ENCODE results near the gene IL3RA. TPM values are rescaled to one million over a fixed set of nuclear protein-coding genes. Genes with fewer than 3 reads are reported as not detected.

The IL3RA gene
- total and polyA plus RNA-seq, 8 donors, result 0.57 to 7.6 (median 2.0) TPM

- DNase-seq (peak in 2 of 6 donors; percentile 45 to 56), ATAC-seq (no peak), FAIRE-seq (no peak)
- Histone ChIP-seq H3K27me3 (no peaks in the 10 kb centered on the region), H3K4me3 (no peak overlapping the region), H3K4me1 (no peaks in the 10 kb centered on the region), H3K9me3 (no peaks in the 10 kb centered on the region), H3K27ac (no peak overlapping the region), H3K36me3 (peaks cover 0 to 2% (median 0%) of the 10 kb centered on the region in 3 donors)
- no peak for TF ChIP-seq CTCF (IDR thresholded peaks at IDR 0.05)
- intact Hi-C loops (cut with DNase I), result no loop called here
- 91 to 95% methylated on average over 20 of the region's 20 CpGs for WGBS, 2 donors
These were observed 81.6 kb downstream of the IL3RA start for GRCh38 chrX:1417921-1418771.

- Histone ChIP-seq H3K36me3 (no peaks in the 10 kb centered on the region), H3K4me1 (no peaks in the 10 kb centered on the region), H3K27me3 (no peaks in the 10 kb centered on the region), H3K4me3 (no peak overlapping the region), H3K27ac (no peak overlapping the region), H3K9me3 (no peaks in the 10 kb centered on the region)
- TF ChIP-seq CTCF (IDR thresholded peaks at IDR 0.05), result no peak
- FAIRE-seq, result no peak
- intact Hi-C loops (cut with DNase I), result no loop called here
- ATAC-seq, result peak in 1 of 4 donors; percentile 3
- 92% methylated on average over 29 of the region's 29 CpGs for WGBS, 2 donors
- peak in 2 of 6 donors; percentile 54 to 79 for DNase-seq
These were observed 82.4 kb downstream of the IL3RA start for GRCh38 chrX:1418901-1419544.

- Histone ChIP-seq H3K27me3 (no peaks in the 10 kb centered on the region), H3K4me3 (no peak overlapping the region), H3K27ac (no peak overlapping the region), H3K36me3 (no peaks in the 10 kb centered on the region), H3K4me1 (no peaks in the 10 kb centered on the region), H3K9me3 (no peaks in the 10 kb centered on the region)
- ATAC-seq, result peak in 1 of 4 donors; percentile 6
- peak in 2 of 6 donors; percentile 56 for DNase-seq
- TF ChIP-seq CTCF (IDR thresholded peaks at IDR 0.05), result no peak
- 86 to 88% methylated on average over 19 of the region's 19 CpGs for WGBS, 2 donors
- no peak for FAIRE-seq
- intact Hi-C loops (cut with DNase I), result no loop called here
These were observed 83.2 kb downstream of the IL3RA start for GRCh38 chrX:1419545-1420355.

- WGBS, 2 donors, result 47 to 59% methylated on average over 12 to 14 of the region's 14 CpGs
- ATAC-seq (peak in 2 of 4 donors; percentile 14 to 29), DNase-seq (peak in 2 of 6 donors; percentile 53 to 68), FAIRE-seq (no peak)
- no peak for TF ChIP-seq CTCF (IDR thresholded peaks at IDR 0.05)
- Histone ChIP-seq H3K4me3 (no peak overlapping the region), H3K36me3 (no peaks in the 10 kb centered on the region), H3K27me3 (no peaks in the 10 kb centered on the region), H3K9me3 (no peaks in the 10 kb centered on the region), H3K4me1 (no peaks in the 10 kb centered on the region), H3K27ac (no peak overlapping the region)
- intact Hi-C loops (cut with DNase I), result no loop called here
These were observed 83.8 kb downstream of the IL3RA start for GRCh38 chrX:1420371-1420770.

All from pancreas (tissue), 10 donors.